ENCODE measurements around the gene RAD17. TPM values are rescaled to one million over a fixed set of nuclear protein-coding genes. Genes with fewer than 3 reads are reported as not detected.

RAD17 gene
- total and polyA plus RNA-seq, 2 of the 8 experiments (the other 6 are each of a cell fraction or from before 2014, with no cell fraction given): 12.9 to 28.1 TPM

DNA sequence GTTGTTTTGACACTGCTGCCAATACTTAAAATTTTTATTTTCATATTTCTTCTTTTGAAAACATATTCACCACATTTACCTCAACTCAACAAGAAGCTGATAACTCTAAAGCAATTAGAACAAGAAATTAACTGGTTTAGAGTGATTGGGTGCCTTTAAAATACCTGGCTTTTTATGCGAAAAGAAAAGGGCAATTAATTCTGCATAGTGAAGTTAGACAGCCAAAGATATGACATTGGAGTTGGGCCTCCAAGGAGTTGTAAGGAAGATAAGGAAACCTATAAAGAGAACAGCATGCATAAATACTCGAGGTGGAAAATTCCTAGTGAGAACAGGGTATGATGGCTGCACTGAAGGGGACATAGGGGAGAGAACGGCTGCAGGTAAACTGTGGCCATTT is 9.9 kb upstream of the RAD17 start:
- H2BK5ac ChIP-seq (ENCODE audit: low read depth, low read length): no peak overlapping the region
- no peak overlapping the region for H3K9ac ChIP-seq (replicated peaks in 1 of 4; ENCODE audit: extremely low read depth in 1 of 4, low read depth in 3 of 4, low read length in 3 of 4)
- no peaks in the 10 kb centered on the region for H3K27me3 ChIP-seq (replicated peaks in 1 of 4; ENCODE audit: control insufficient read depth in 3 of 4, extremely low read depth in 1 of 4, insufficient read depth in 3 of 4, low read length in 3 of 4)
- no peak overlapping the region for H3K27ac ChIP-seq (ENCODE audit: low read depth, low read length)
- no peaks in the 10 kb centered on the region for H3K4me1 ChIP-seq (replicated peaks in 1 of 4; ENCODE audit: control insufficient read depth in 3 of 4, insufficient read depth in 4 of 4, low read length in 3 of 4)
- H3K14ac ChIP-seq (ENCODE audit: insufficient read length): no peak overlapping the region
- no peak overlapping the region for H2BK20ac ChIP-seq (ENCODE audit: low read length)
- peaks cover 0 to 23% of the 10 kb centered on the region in 2 experiments; a peak in 2 of 4 replicates for H3K79me2 ChIP-seq (ENCODE audit: control insufficient read depth in 1 of 2, insufficient read depth in 2 of 2, low read length in 2 of 2)
- POLR2A ChIA-PET (ENCODE audit: partially characterized antibody): interaction anchor here (0.9 to 1.0 kb wide), 2 partner anchors 17 to 27 kb away, joined by 3 read pairs; partner anchors contain the start of gene CCDC125
- no peak overlapping the region for H3K56ac ChIP-seq (replicated peaks; ENCODE audit: insufficient read length, low read depth, low read length)
- CTCF ChIA-PET (ENCODE audit: partially characterized antibody): interaction anchor here (1.4 kb wide), 2 partner anchors 80 to 93 kb away, joined by 3 read pairs; no protein-coding TSS in a partner anchor
- H3K79me1 ChIP-seq (ENCODE audit: low read depth, low read length): no peaks in the 10 kb centered on the region
- H2BK15ac ChIP-seq (ENCODE audit: low read length): no peak overlapping the region
- FAIRE-seq (no peak), DNase-seq (ENCODE audit: low read depth in 1 of 2, low spot score in 2 of 2) (no peak)
- H2AFZ ChIP-seq (ENCODE audit: low read length): no peak overlapping the region
- no peak overlapping the region for H3K18ac ChIP-seq (ENCODE audit: extremely low read depth, low read length)
- H4K8ac ChIP-seq (ENCODE audit: extremely low read depth, insufficient read depth, low read length): no peak overlapping the region
- no peaks in the 10 kb centered on the region for H3K9me3 ChIP-seq (ENCODE audit: insufficient read depth in 2 of 2, low read depth in 1 of 2, low read length in 1 of 2)
- H4K20me1 ChIP-seq (replicated peaks in 1 of 2; ENCODE audit: control insufficient read depth in 1 of 2, insufficient read depth in 2 of 2, low read length in 2 of 2): peaks cover 1 to 4% of the 10 kb centered on the region in 2 experiments
- H4K5ac ChIP-seq (ENCODE audit: insufficient read length, low read depth, low read length): no peak overlapping the region
- H3K36me3 ChIP-seq (ENCODE audit: control insufficient read depth in 2 of 4, insufficient read depth in 4 of 4, low read length in 3 of 4): peaks cover 0 to 15% (median 4%) of the 10 kb centered on the region in 4 experiments; a peak in 4 of 8 replicates
- no peak overlapping the region for H3K23ac ChIP-seq (ENCODE audit: insufficient read length)
- 84% methylated on average over 3 of the region's 3 CpGs; no CpG with 5 or more reads in 1 of the 2 experiments for WGBS, 2 experiments (ENCODE audit: extremely low coverage in 1 of 2, insufficient coverage in 1 of 2, insufficient read length in 1 of 2, insufficient replicate concordance in 2 of 2, low coverage in 1 of 2, low lambda C conversion rate in 2 of 2, missing lambda C conversion rate in 1 of 2)
- no peak overlapping the region for H2BK120ac ChIP-seq (replicated peaks; ENCODE audit: low read depth, low read length)
- no peak overlapping the region for H4K91ac ChIP-seq (replicated peaks; ENCODE audit: insufficient read length, low read length)
- no peak overlapping the region for H3K4me2 ChIP-seq (ENCODE audit: insufficient read depth in 1 of 2, low read depth in 2 of 2, low read length in 2 of 2)
- H3K23me2 ChIP-seq (ENCODE audit: low read depth, low read length): no peaks in the 10 kb centered on the region
- H2BK12ac ChIP-seq (ENCODE audit: low read depth, low read length): no peak overlapping the region
- no peak overlapping the region for H3K4ac ChIP-seq (replicated peaks; ENCODE audit: insufficient read length, low read depth, low read length)
- H3K4me3 ChIP-seq (ENCODE audit: extremely low read depth in 1 of 4, insufficient read depth in 2 of 4, low read depth in 3 of 4, low read length in 4 of 4): no peak overlapping the region
- H2AK5ac ChIP-seq (ENCODE audit: low read depth, low read length): no peak overlapping the region
- TF ChIP-seq SIN3A (conservative IDR thresholded peaks at IDR 0.05 in 1 of 2, IDR thresholded peaks at IDR 0.05 in 1 of 2; ENCODE audit: low read depth in 1 of 2, low read length in 2 of 2) (no peak), SUZ12 (IDR thresholded peaks at IDR 0.05; ENCODE audit: low read length) (no peak), FOSL1 (IDR thresholded peaks at IDR 0.05; ENCODE audit: insufficient read depth, low read depth, low read length) (no peak), TAF1 (IDR thresholded peaks at IDR 0.05; ENCODE audit: low read depth, low read length) (no peak), RFX5 (IDR thresholded peaks at IDR 0.05; ENCODE audit: borderline replicate concordance, low read depth, low read length) (no peak), SIRT6 (IDR thresholded peaks at IDR 0.05; ENCODE audit: low read length) (no peak), BACH1 (IDR thresholded peaks at IDR 0.05; ENCODE audit: low read length) (no peak), CTBP2 (IDR thresholded peaks at IDR 0.05; ENCODE audit: borderline replicate concordance, insufficient read depth, insufficient read length, low read length) (no peak), SAP30 (IDR thresholded peaks at IDR 0.05; ENCODE audit: insufficient read depth, insufficient replicate concordance, low read length) (no peak), CBX5 (IDR thresholded peaks at IDR 0.05; ENCODE audit: low read depth, low read length) (no peak), RBBP5 (IDR thresholded peaks at IDR 0.05; ENCODE audit: borderline replicate concordance, low read depth, low read length) (no peak)
- TF ChIP-seq, protein P1, sequence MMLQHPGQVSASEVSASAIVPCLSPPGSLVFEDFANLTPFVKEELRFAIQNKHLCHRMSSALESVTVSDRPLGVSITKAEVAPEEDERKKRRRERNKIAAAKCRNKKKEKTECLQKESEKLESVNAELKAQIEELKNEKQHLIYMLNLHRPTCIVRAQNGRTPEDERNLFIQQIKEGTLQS (IDR thresholded peaks at IDR 0.05; ENCODE audit: insufficient read depth, low read depth, low read length): no peak
- TF ChIP-seq, protein P2, sequence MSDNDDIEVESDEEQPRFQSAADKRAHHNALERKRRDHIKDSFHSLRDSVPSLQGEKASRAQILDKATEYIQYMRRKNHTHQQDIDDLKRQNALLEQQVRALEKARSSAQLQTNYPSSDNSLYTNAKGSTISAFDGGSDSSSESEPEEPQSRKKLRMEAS (IDR thresholded peaks at IDR 0.05): no peak
